HepG2 (cell line): Measurements from ENCODE around the gene GGA2. TPM values are rescaled to one million over a fixed set of nuclear protein-coding genes. Genes with fewer than 3 reads are reported as not detected.

Experiments
- ATAC-seq: fragments of 200-7000 bp; cut with Tn5 transposase; 3 replicates; pipeline ENCODE4 v1.9.1; 2020; ENCODE audit warnings: mild to moderate bottlenecking, moderate library complexity
- BruUV-seq: library from RNA; stranded (reverse); fragments of 400-500 nt; replicated peaks from 2 replicates; lab custom pipeline; 2021; lab: Mats Ljungman, UMichigan
- CTCF ChIA-PET: fragments of 300-600 bp; formaldehyde crosslinking; extraction: SDS; loops from one replicate; lab custom pipeline; 2021; ENCODE audit warnings: low total read pairs, inconsistent platforms, low intra/inter-chr PET ratio; lab: Yijun Ruan, JAX
- POLR2A ChIA-PET: fragments of 350-600 bp; sonication (Branson Sonifier 250); formaldehyde crosslinking; loops from one replicate; lab custom pipeline; 2020; ENCODE audit warnings: antibody characterized with exemption, inconsistent platforms; lab: Yijun Ruan, JAX
- DNase-seq: peaks from one replicate; pipeline ENCODE4 v3.0.0-alpha.2; 2015; ENCODE audit warnings: low spot score
- FAIRE-seq: peaks from 3 replicates; lab custom pipeline; 2011; peaks lifted over from hg19 to GRCh38; lab: Jason Lieb, UNC
- H2AFZ ChIP-seq: one replicate; pipeline ENCODE4 v1.6.1; 2011; ENCODE audit warnings: low read length, inconsistent platforms
- H3K27ac ChIP-seq: fragments of 300-600 bp; 3 replicates; pipeline ENCODE4 v1.8.0; 2011; ENCODE audit warnings: mixed run types, mild to moderate bottlenecking, mixed read lengths, low read length, inconsistent platforms; ENCODE audit not compliant: insufficient read depth; ENCODE audit errors: extremely low read length
- H3K27me3 ChIP-seq, 2 experiments: fragments of 200-600 bp in 1 of 2; 2 replicates in 1 of 2; 3 replicates in 1 of 2; pipeline versions ENCODE4 v1.6.0 to v1.8.0; 2011; ENCODE audit warnings: low read length in 2 of 2, mild to moderate bottlenecking in 2 of 2, moderate library complexity in 2 of 2, inconsistent platforms in 1 of 2; ENCODE audit not compliant: insufficient read depth in 2 of 2, control insufficient read depth in 1 of 2
- H3K36me3 ChIP-seq, 2 experiments: fragments of 200-600 bp in 1 of 2; replicated peaks in 1 of 2; 2 replicates in 1 of 2; 3 replicates in 1 of 2; pipeline versions ENCODE4 v1.5.1 to v1.8.0; 2011; ENCODE audit warnings: low read length in 2 of 2, inconsistent platforms in 1 of 2; ENCODE audit not compliant: insufficient read depth in 2 of 2, control insufficient read depth in 1 of 2
- H3K4me1 ChIP-seq: 2 replicates; pipeline ENCODE4 v1.5.1; 2012; ENCODE audit warnings: low read length, inconsistent platforms; ENCODE audit not compliant: insufficient read depth
- H3K4me2 ChIP-seq: 2 replicates; pipeline ENCODE4 v1.6.0; 2011; ENCODE audit warnings: low read depth, low read length, inconsistent platforms
- H3K4me3 ChIP-seq, 3 experiments: fragments of 200-600 bp in 1 of 3; sonication (generic), shearing (Covaris generic) in 1 of 3; replicated peaks in 1 of 3; 2 replicates each; pipeline ENCODE4 v1.5.1; 2011 to 2016; ENCODE audit warnings: low read length in 3 of 3, inconsistent platforms in 2 of 3, low read depth in 2 of 3, mild to moderate bottlenecking in 2 of 3, control low read depth in 1 of 3, mixed read lengths in 1 of 3; ENCODE audit not compliant: insufficient read depth in 1 of 3
- H3K79me2 ChIP-seq: one replicate; pipeline ENCODE4 v1.6.1; 2011; ENCODE audit warnings: low read length, inconsistent platforms; ENCODE audit not compliant: insufficient read depth
- H3K9ac ChIP-seq: 2 replicates; pipeline ENCODE4 v1.6.0; 2011; ENCODE audit warnings: mild to moderate bottlenecking, low read depth, low read length, inconsistent platforms; ENCODE audit not compliant: insufficient read depth
- H3K9me3 ChIP-seq: 2 replicates; pipeline ENCODE4 v1.5.1; 2012; ENCODE audit warnings: mild to moderate bottlenecking, low read length
- H4K20me1 ChIP-seq: 2 replicates; pipeline ENCODE4 v1.6.0; 2011; ENCODE audit warnings: inconsistent platforms, mild to moderate bottlenecking, low read length, moderate library complexity; ENCODE audit not compliant: insufficient read depth
- FLYWCH1 ChIP-seq: sonication (generic); formaldehyde crosslinking; IDR thresholded peaks from 2 replicates; pipeline ENCODE4 v1.8.1; 2023; ENCODE audit warnings: mild to moderate bottlenecking, missing genetic modification reagents
- GLI4 ChIP-seq: sonication (generic); formaldehyde crosslinking; IDR thresholded peaks from 2 replicates; pipeline ENCODE4 v1.5.1; 2020; ENCODE audit warnings: missing genetic modification reagents, mild to moderate bottlenecking, moderate library complexity, borderline replicate concordance
- JUNB ChIP-seq: sonication (generic); formaldehyde crosslinking; IDR thresholded peaks from 2 replicates; pipeline ENCODE4 v1.8.0; 2022; ENCODE audit warnings: missing genetic modification reagents, mild to moderate bottlenecking, borderline replicate concordance
- PHB2 ChIP-seq: fragments of 450-650 bp; IDR thresholded peaks from 2 replicates; pipeline ENCODE4 v1.6.1; 2018; ENCODE audit not compliant: partially characterized antibody
- POLR2AphosphoS5 ChIP-seq: IDR thresholded peaks from 2 replicates; pipeline ENCODE4 v1.6.1; 2012; ENCODE audit warnings: low read depth, low read length
- SPEN ChIP-seq: sonication (generic); formaldehyde crosslinking; IDR thresholded peaks from 2 replicates; pipeline ENCODE4 v1.5.1; 2020; ENCODE audit warnings: low read depth, mild to moderate bottlenecking, missing genetic modification reagents
- TP53 ChIP-seq: sonication (generic); formaldehyde crosslinking; conservative IDR thresholded peaks from 2 replicates; pipeline ENCODE4 v1.4.0; 2020; ENCODE audit warnings: missing genetic modification reagents
- U2AF2 ChIP-seq: fragments of 200-400 bp; formaldehyde crosslinking; IDR thresholded peaks from 2 replicates; pipeline ENCODE4 v1.6.1; 2017; ENCODE audit warnings: low read depth, mild to moderate bottlenecking, low read length
- ZBTB14 ChIP-seq: sonication (generic); formaldehyde crosslinking; IDR thresholded peaks from 2 replicates; pipeline ENCODE4 v1.4.0; 2020; ENCODE audit warnings: missing genetic modification reagents
- ZSCAN29 ChIP-seq: sonication (generic); formaldehyde crosslinking; conservative IDR thresholded peaks from 2 replicates; pipeline ENCODE4 v1.4.0; 2020; ENCODE audit warnings: mild to moderate bottlenecking, missing genetic modification reagents
- WGBS: methylation state at CpG from one replicate; pipeline ENCODE4 v1.1.6; 2017; ENCODE audit warnings: low lambda C conversion rate; 5-methylcytosine and 5-hydroxymethylcytosine counted together
- in situ Hi-C: cut with HindIII; loops from 2 replicates; pipeline ENCODE4 v1.10.0; 2017; ENCODE audit warnings: low pct_unique_long_range_greater_than_20kb; ENCODE audit not compliant: extremely low pct_ligation_motif_present
- intact Hi-C: fragments of 100-400 bp; cut with micrococcal nuclease; formaldehyde crosslinking; loops from one replicate; pipeline ENCODE4 v1.10.0; 2022; ENCODE audit not compliant: unreplicated experiment
- polyA plus RNA-seq, 8 experiments: library from polyadenylated mRNA; depleted of rRNA in 3 of 8; stranded (reverse) in 7 of 8; unstranded in 1 of 8; fragments of >200 nt; fragmentation: Illumina TruSeq in 4 of 8; extraction: Trizol in 4 of 8; gene quantifications; 2 replicates each; pipeline versions ENCODE4 v1.2.1 to v1.2.3, GENCODE V29; 2011 to 2016; ENCODE audit warnings: low read depth in 4 of 8, missing spikeins in 1 of 8, mixed read lengths in 1 of 8; ENCODE audit not compliant: insufficient read depth in 1 of 8
- total RNA-seq, 5 experiments: library from RNA; depleted of rRNA; stranded (reverse); fragments of >200 nt; fragmentation: Illumina TruSeq; extraction: Trizol; gene quantifications; 2 replicates each; pipeline ENCODE4 v1.2.3, GENCODE V29; 2016; ENCODE audit warnings: low read depth in 1 of 5

Gene GGA2
- total and polyA plus RNA-seq, 2 of the 13 experiments (the other 11 are each of a cell fraction or from before 2014, with no cell fraction given) = 51.5 to 69.8 TPM

- Histone ChIP-seq H3K27me3 (no peaks in the 10 kb centered on the region; a peak in 1 of 5 replicates), H4K20me1 (peaks cover 23% of the 10 kb centered on the region), H3K4me1 (peaks cover 62% of the 10 kb centered on the region), H3K9ac (no peak overlapping the region), H3K4me2 (no peak overlapping the region), H3K36me3 (0 out of 5 replicates have a peak, but pooled peaks cover 0 to 8% of the 10 kb centered on the region in 2 experiments), H3K79me2 (peaks cover 34% of the 10 kb centered on the region), H3K9me3 (no peaks in the 10 kb centered on the region), H2AFZ (no peak overlapping the region), H3K4me3 (no peak overlapping the region), H3K27ac (peak overlapping the region; percentile 31)
- no peak for DNase-seq
- no peak for TF ChIP-seq GLI4 (CRISPR knock-in tag)
- no peak for TF ChIP-seq ZBTB14
- no peak for TF ChIP-seq U2AF2
- TF ChIP-seq POLR2AphosphoS5 = no peak
- TF ChIP-seq PHB2 = no peak
- no peak for TF ChIP-seq JUNB (CRISPR knock-in tag)
- no peak for TF ChIP-seq TP53 (CRISPR knock-in tag)
- no peak for TF ChIP-seq SPEN (CRISPR knock-in tag)
- no peak for TF ChIP-seq FLYWCH1 (CRISPR knock-in tag)
- no peak for TF ChIP-seq ZSCAN29 (CRISPR knock-in tag)
- no TSS peak for BruUV-seq
- intact Hi-C loops = no loop called here
- no peak for ATAC-seq
- no peak for FAIRE-seq
- WGBS = 93% methylated on average over 7 of the region's 7 CpGs
- in situ Hi-C loops = no loop called here
- CTCF ChIA-PET = no interaction called here
- POLR2A ChIA-PET = interaction anchor here (2.4 to 3.1 kb wide), 2 partner anchors 27 to 46 kb away, joined by 7 to 18 read pairs; partner anchors contain the start of genes EARS2 and UBFD1
Observed at GRCh38 chr16:23511731-23512130, 1.4 kb upstream of the GGA2 start.
